C4-2B (cell line): ENCODE data around the gene CES3.
"Not testable (repeated sequence)": the region's sequence is repeated elsewhere in the genome, so short reads cannot be mapped to it uniquely, and the experiment has no call there.

Experiments
- ZFX ChIP-seq: fragments of 450-650 bp; IDR thresholded peaks from 2 replicates; pipeline ENCODE4 v1.6.1; 2017
- TF ChIP-seq, protein P1 (sequence below): fragments of 450-650 bp; conservative IDR thresholded peaks from 2 replicates; pipeline ENCODE4 v1.5.1; 2017; ENCODE audit warnings: mild to moderate bottlenecking

DNA sequence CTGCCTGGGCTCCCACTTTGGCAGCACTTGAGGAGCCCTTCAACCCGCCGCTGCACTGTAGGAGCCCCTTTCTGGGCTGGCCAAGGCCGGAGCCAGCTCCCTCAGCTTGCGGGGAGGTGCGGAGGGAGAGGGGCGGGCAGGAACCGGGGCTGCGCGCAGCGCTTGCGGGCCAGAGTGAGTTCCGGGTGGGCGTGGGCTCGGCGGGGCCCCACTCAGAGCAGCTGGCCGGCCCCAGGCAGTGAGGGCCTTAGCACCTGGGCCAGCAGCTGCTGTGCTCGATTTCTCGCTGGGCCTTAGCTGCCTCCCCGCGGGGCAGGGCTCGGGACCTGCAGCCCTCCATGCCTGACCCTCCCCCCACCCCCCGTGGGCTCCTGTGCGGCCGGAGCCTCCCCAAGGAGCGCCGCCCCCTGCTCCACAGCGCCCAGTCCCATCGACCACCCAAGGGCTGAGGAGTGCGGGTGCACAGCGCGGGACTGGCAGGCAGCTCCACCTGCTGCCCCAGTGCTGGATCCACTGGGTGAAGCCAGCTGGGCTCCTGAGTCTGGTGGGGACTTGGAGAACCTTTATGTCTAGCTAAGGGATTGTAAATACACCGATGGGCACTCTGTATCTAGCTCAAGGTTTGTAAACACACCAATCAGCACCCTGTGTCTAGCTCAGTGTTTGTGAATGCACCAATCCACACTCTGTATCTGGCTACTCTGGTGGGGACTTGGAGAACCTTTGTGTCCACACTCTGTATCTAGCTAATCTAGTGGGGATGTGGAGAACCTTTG is 13.3 kb downstream of the CES3 start:
- TF ChIP-seq, protein P1, sequence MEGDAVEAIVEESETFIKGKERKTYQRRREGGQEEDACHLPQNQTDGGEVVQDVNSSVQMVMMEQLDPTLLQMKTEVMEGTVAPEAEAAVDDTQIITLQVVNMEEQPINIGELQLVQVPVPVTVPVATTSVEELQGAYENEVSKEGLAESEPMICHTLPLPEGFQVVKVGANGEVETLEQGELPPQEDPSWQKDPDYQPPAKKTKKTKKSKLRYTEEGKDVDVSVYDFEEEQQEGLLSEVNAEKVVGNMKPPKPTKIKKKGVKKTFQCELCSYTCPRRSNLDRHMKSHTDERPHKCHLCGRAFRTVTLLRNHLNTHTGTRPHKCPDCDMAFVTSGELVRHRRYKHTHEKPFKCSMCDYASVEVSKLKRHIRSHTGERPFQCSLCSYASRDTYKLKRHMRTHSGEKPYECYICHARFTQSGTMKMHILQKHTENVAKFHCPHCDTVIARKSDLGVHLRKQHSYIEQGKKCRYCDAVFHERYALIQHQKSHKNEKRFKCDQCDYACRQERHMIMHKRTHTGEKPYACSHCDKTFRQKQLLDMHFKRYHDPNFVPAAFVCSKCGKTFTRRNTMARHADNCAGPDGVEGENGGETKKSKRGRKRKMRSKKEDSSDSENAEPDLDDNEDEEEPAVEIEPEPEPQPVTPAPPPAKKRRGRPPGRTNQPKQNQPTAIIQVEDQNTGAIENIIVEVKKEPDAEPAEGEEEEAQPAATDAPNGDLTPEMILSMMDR: not testable (repeated sequence)
- TF ChIP-seq ZFX: not testable (repeated sequence)
